ENCODE data around the gene TMEM121.
"Not testable (repeated sequence)": the region's sequence is repeated elsewhere in the genome, so short reads cannot be mapped to it uniquely, and the experiment has no call there.

TMEM121 gene

DNA sequence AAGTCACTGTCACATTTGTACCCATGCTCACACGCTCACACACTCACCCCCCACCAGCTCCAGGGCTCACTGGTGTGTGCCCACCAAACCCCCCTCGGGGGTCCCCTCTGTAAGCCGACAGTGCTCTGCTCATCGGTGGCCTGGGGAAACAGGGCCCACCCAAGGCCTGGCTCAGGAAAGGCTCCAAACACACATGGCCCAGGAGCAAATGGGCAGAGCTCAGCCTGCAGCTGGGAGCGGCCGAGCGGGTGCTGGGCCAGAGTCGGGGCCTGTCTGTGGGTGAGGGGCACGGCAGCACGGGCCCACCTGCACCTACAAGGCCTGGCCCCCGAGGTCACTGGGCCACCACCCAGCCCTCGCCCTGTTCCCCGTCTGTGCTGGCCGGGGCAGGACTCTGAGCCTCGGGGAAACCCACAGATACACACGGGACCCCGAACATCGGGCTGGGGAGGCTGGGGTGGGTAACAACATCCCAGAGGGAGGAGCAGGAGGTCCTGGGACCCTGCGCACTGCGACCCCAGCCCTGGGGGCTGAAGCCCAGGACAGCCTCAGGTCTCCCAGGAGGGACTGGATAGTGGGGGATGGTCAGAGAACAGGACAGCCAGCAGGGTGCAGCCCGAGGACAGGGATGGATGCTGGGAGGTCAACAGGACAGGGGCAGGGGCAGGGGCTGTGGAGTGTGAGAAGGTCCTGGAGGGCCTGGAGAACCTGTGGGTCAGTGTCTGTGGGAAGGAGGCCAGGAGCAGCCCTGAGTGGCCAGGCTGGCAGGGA is 45.0 kb downstream of the TMEM121 start:
- not testable (repeated sequence) for DNase-seq

DNA sequence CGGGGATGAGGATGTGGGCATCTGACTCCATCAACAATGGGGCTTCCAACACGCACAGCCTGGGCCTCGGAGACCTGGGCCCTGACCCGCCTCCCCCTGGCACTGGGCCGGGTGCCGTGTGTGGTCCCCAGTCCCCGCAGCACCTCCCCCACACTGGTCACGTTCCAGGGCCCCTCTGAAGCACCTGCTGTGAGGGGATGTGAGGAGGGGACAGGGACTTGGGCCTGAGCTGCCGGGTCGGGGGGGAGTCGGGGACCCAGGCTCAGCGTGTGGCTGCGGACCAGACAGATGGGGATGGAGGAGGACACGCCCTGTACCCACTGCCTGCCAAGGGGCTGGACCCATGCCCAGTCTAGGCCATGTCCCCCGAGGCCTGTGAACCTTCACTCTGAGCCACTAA is 45.7 kb downstream of the TMEM121 start:
- not testable (repeated sequence) for DNase-seq

DNA sequence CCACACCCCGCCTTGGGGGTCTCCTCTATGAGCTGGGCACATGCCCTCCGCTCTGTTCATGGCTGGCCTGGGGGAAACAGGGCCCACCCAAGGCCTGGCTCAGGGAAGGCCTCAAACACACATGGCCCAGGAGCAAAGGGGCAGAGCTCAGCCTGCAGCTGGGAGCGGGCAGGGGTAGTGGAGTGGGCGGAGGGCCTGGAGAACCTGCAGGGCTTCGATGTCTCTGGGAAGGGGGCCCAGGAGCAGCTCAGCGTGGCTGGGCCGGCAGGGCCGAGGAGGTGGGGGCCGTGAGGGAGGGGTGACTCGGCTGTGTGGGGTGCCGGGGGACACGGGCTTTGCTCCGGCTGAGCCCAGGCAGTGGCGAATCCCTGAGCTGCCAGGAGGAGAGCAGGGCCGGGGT is 47.5 kb downstream of the TMEM121 start:
- DNase-seq, result not testable (repeated sequence)

- not testable (repeated sequence) for DNase-seq
Measured at GRCh38 chr14:105574411-105574810, 48.0 kb downstream of the TMEM121 start.

DNA sequence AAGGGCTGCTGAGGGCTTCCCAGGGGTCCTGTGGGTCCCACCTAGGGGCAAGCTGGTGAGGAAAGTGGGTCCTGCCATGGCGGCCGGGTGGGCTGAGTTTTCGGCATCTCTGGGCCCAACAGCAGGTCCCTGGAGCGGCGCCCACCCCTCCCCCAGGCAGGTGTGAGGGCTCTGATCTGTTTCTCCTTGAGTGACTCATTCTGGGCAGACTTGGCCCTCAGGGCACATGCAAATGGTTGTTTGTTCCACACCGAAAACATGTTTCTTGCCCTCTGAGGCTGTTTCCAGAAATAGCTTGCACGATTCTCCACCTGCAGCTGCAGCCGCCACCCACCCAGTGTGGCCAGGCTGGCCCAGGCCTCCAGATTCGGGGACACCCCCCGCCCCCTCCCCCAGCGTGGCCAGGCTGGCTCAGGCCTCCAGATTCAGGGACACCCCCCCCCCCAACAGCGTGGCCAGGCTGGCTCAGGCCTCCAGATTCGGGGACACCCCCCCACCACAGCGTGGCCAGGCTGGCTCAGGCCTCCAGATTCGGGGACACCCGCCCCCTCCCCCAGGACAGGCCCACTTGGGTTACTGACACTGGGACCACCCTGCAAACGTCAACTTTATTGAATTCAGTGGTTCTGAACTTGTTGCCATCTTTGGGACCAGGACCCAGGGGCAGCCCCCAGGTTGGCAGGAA is 48.8 kb downstream of the TMEM121 start:
- not testable (repeated sequence) for DNase-seq

- DNase-seq, result no peak
Measured at GRCh38 chr14:105576525-105577088, 50.2 kb downstream of the TMEM121 start.

DNA sequence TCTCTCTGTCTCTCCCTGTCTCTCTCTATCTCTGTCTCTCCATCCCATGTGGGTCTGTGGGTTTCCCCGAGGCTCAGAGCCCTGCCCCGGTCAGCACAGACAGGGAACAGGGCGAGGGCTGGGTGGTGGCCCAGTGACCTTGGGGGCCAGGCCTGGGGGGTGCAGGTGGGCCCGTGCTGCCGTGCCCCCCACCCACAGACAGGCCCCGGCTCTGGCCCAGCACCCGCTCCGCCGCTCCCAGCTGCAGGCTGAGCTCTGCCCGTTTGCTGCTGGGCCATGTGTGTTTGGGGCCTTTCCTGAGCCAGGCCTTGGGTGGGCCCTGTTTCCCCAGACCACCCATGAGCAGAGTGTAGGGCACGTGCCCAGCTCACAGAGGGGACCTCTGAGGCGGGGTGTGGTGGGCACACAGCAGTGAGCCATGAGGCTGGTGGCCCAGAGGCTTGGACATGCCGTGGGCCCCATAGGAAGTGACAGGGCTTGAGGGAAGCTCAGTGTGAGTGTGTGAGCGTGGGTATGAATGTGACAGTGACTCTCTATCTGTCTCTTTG is 51.0 kb downstream of the TMEM121 start:
- no peak for DNase-seq

DNA sequence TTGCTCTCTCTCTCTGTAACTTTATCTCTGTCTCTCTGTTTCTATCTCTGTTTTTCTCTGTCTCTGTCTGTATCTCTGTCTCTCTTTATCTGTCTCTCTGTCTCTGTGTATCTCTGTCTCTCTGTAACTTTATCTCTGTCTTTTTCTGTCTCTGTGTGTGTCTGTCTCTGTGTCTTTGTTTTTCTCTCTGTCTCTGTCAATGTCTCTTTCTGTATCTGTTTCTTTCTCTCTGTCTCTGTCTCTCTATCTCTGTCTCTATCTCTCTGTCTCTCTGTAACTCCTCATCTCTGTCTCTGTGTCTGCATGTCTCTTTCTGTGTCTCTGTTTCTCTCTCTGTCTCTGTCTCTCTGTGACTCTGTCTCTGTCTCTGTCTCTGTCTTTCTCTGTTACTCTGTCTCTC is 51.7 kb downstream of the TMEM121 start:
- no peak for DNase-seq

DNA sequence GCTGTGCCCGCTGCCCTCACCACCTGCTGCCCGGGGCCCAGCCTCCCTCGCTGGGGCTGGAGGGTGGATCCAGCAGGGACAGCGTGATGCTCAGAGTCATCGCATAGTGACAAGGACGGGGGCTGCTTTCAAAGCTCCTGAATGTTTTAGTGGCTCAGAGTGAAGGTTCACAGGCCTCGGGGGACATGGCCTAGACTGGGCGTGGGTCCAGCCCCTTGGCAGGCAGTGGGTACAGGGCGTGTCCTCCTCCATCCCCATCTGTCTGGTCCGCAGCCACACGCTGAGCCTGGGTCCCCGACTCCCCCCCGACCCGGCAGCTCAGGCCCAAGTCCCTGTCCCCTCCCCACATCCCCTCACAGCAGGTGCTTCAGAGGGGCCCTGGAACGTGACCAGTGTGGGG is 52.8 kb downstream of the TMEM121 start:
- not testable (repeated sequence) for DNase-seq

Data from NCI-H1694 (cell line).